Vagina (tissue), 2 donors: Measurements from ENCODE around the gene CLEC4A. TPM values are rescaled to one million over a fixed set of nuclear protein-coding genes. Genes with fewer than 3 reads are reported as not detected.
A peak's percentile ranks its signal among the peaks of the same experiment; 100 is the strongest.
"Not testable (repeated sequence)": the region's sequence is repeated elsewhere in the genome, so short reads cannot be mapped to it uniquely, and the experiment has no call there.

Source experiments
- DNase-seq, 2 donors: peaks; one replicate each; pipeline ENCODE4 v3.0.0-alpha.2; 2017; ENCODE audit errors: extremely low spot score in 2 of 2
- H3K27ac ChIP-seq: fragments of 200-600 bp; sonication (generic); one replicate; pipeline ENCODE4 v1.5.1; 2019
- H3K27me3 ChIP-seq: fragments of 200-600 bp; sonication (generic); one replicate; pipeline ENCODE4 v1.5.1; 2019
- H3K36me3 ChIP-seq, 2 donors: fragments of 200-600 bp; sonication (generic); one replicate each; pipeline ENCODE4 v1.5.1; 2017 to 2019
- H3K4me1 ChIP-seq: fragments of 200-600 bp; sonication (generic); one replicate; pipeline ENCODE4 v1.5.1; 2019
- H3K4me3 ChIP-seq, 2 donors: fragments of 200-600 bp; sonication (generic); 1 replicate in 1 of 2; 2 replicates in 1 of 2; pipeline ENCODE4 v1.5.1; 2016 to 2019
- H3K9me3 ChIP-seq: fragments of 200-600 bp; sonication (generic); one replicate; pipeline ENCODE4 v1.5.1; 2019
- CTCF ChIP-seq, 3 experiments: fragments of 450-650 bp in 2 of 3; fragments of 200-600 bp in 1 of 3; sonication (generic) in 1 of 3; IDR thresholded peaks; one replicate each; pipeline ENCODE4 v1.5.1; 2017 to 2019; ENCODE audit warnings: antibody characterized with exemption in 3 of 3, mild to moderate bottlenecking in 2 of 3, moderate library complexity in 2 of 3
- POLR2A ChIP-seq, 2 donors: fragments of 450-650 bp; IDR thresholded peaks; one replicate each; pipeline ENCODE4 v1.6.1; 2017; ENCODE audit warnings: antibody characterized with exemption in 2 of 2, mild to moderate bottlenecking in 2 of 2, moderate library complexity in 2 of 2
- POLR2AphosphoS5 ChIP-seq, 2 donors: sonication (generic); formaldehyde crosslinking; IDR thresholded peaks; one replicate each; pipeline ENCODE4 v1.9.0; 2017; ENCODE audit warnings: antibody characterized with exemption in 2 of 2, mild to moderate bottlenecking in 2 of 2, low read depth in 1 of 2; ENCODE audit not compliant: insufficient read depth in 1 of 2
- intact Hi-C: fragments of 100-400 bp; cut with DNase I; formaldehyde crosslinking; loops from one replicate; pipeline ENCODE4 v1.15.1; 2023
- total RNA-seq: library from RNA; depleted of rRNA; stranded (reverse); fragments of >200 nt; gene quantifications from one replicate; pipeline ENCODE4 v1.2.3, GENCODE V29; 2016

Gene CLEC4A
- total RNA-seq, 1 donor from 2014 or later: 2.2 TPM

GRCh38 chr12:8146442-8146771, 23.0 kb downstream of the CLEC4A start:
- Histone ChIP-seq H3K4me3 (peak overlapping the region; percentile 25 to 33), H3K4me1 (no peaks in the 10 kb centered on the region), H3K27me3 (no peaks in the 10 kb centered on the region), H3K27ac (peak overlapping the region; percentile 36), H3K9me3 (no peaks in the 10 kb centered on the region), H3K36me3 (no peaks in the 10 kb centered on the region)
- no peak for DNase-seq
- TF ChIP-seq CTCF (IDR thresholded peaks at IDR 0.05) (no peak), POLR2AphosphoS5 (IDR thresholded peaks at IDR 0.05; ENCODE audit: insufficient read depth in 1 of 2, low read depth in 1 of 2) (no peak), POLR2A (IDR thresholded peaks at IDR 0.05) (no peak)
- intact Hi-C loops: no loop called here

GRCh38 chr12:8154526-8154925, 31.1 kb downstream of the CLEC4A start:
- no peak for DNase-seq
- TF ChIP-seq POLR2A (IDR thresholded peaks at IDR 0.05): no peak
- TF ChIP-seq POLR2AphosphoS5 (IDR thresholded peaks at IDR 0.05; ENCODE audit: insufficient read depth in 1 of 2, low read depth in 1 of 2): no peak
- TF ChIP-seq CTCF (IDR thresholded peaks at IDR 0.05): no peak
- Histone ChIP-seq H3K36me3 (no peaks in the 10 kb centered on the region), H3K4me1 (no peaks in the 10 kb centered on the region), H3K27ac (no peak overlapping the region), H3K4me3 (no peak overlapping the region), H3K27me3 (no peaks in the 10 kb centered on the region), H3K9me3 (no peaks in the 10 kb centered on the region)
- intact Hi-C loops: no loop called here

GRCh38 chr12:8156416-8156815, 33.0 kb downstream of the CLEC4A start:
- no peak for DNase-seq
- intact Hi-C loops: no loop called here
- Histone ChIP-seq H3K27me3 (no peaks in the 10 kb centered on the region), H3K9me3 (no peaks in the 10 kb centered on the region), H3K4me3 (no peak overlapping the region), H3K36me3 (no peaks in the 10 kb centered on the region), H3K4me1 (no peaks in the 10 kb centered on the region), H3K27ac (no peak overlapping the region)
- TF ChIP-seq CTCF (IDR thresholded peaks at IDR 0.05): no peak
- no peak for TF ChIP-seq POLR2AphosphoS5 (IDR thresholded peaks at IDR 0.05; ENCODE audit: insufficient read depth in 1 of 2, low read depth in 1 of 2)
- no peak for TF ChIP-seq POLR2A (IDR thresholded peaks at IDR 0.05)

- no peak for DNase-seq
- H3K27ac ChIP-seq: no peak within 1 kb of the TSS
- intact Hi-C loops: no loop called here
- no peaks in the 10 kb centered on the region for H3K27me3 ChIP-seq
- TF ChIP-seq POLR2AphosphoS5 (IDR thresholded peaks at IDR 0.05; ENCODE audit: insufficient read depth in 1 of 2, low read depth in 1 of 2): no peak
- no peak for TF ChIP-seq CTCF (IDR thresholded peaks at IDR 0.05)
- TF ChIP-seq POLR2A (IDR thresholded peaks at IDR 0.05): no peak
- no peak within 1 kb of the TSS for H3K4me3 ChIP-seq
- no peaks in the 10 kb centered on the region for H3K9me3 ChIP-seq
- no peaks in the 10 kb centered on the region for H3K36me3 ChIP-seq
- no peaks in the 10 kb centered on the region for H3K4me1 ChIP-seq
Observed at GRCh38 chr12:8156845-8157244, 33.4 kb downstream of the CLEC4A start, which contains the start of gene ZNF705A. TSS of gene ZNF705A (plus strand) at chr12:8157015. CDS start at chr12:8172626, 15,611 bp downstream.

GRCh38 chr12:8157484-8158198, 34.2 kb downstream of the CLEC4A start:
- no peak overlapping the region for H3K27ac ChIP-seq
- intact Hi-C loops: no loop called here

GRCh38 chr12:8172911-8173310, 49.5 kb downstream of the CLEC4A start:
- H3K27me3 ChIP-seq, intact Hi-C loops, H3K27ac ChIP-seq, H3K36me3 ChIP-seq, DNase-seq, H3K4me3 ChIP-seq, H3K9me3 ChIP-seq, H3K4me1 ChIP-seq: not testable (repeated sequence)

More at GRCh38 chr12:8157484-8158198, 34.2 kb downstream of the CLEC4A start:
- H3K27me3 ChIP-seq: no peaks in the 10 kb centered on the region
- H3K36me3 ChIP-seq: no peaks in the 10 kb centered on the region
- H3K9me3 ChIP-seq: no peaks in the 10 kb centered on the region
- no peak for DNase-seq
- TF ChIP-seq POLR2AphosphoS5 (IDR thresholded peaks at IDR 0.05; ENCODE audit: insufficient read depth in 1 of 2, low read depth in 1 of 2) (no peak), POLR2A (IDR thresholded peaks at IDR 0.05) (no peak), CTCF (IDR thresholded peaks at IDR 0.05) (no peak)
- no peaks in the 10 kb centered on the region for H3K4me1 ChIP-seq
- no peak overlapping the region for H3K4me3 ChIP-seq
